ENCODE data around the gene STAC3.

STAC3 gene

DNA sequence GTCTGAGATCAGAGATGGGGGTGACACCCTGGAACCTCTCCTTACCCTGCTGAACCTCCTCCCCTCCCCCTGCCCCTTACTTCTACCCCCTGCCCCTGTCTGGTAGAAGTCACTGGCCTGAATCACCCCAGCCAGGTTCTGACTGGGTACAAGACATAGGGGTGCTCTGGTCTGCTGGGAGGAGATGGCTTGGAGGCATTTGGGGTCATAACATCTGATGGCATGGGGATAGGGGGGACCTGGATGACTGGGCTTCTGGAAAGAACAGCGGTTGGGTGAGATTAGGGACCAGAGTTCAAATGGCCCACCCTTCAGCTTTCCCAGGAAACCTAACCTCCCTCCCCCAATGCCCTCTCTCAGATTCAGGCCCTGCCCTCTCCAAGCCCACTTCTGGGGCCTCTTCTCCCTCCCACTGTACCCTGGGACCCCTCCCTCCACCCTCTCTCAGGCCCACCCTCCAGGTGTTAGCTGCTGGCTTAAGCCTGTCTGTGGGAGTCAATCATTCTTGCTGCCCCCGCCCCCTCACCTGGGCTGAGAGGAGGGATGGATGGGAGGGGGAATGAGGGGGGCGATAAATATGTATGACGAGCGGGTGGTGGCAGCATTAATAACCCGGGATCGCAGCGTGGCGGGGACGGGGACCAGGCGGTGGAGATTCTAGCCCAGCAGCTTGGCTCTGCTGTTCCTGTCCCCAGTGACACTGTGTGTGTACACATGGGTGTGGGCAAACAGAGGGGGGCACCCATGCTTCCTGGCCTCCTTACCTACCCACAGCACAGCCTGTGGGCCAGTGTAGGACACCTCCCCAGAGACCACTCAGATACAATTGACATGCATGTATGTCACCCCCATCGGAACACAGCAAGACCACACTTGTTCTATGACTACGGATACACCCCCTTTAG lies 28.4 kb downstream of the STAC3 start:
- DNase-seq, result no peak

GRCh38 chr12:57221169-57221917 lies 29.6 kb downstream of the STAC3 start:
- DNase-seq, result no peak

DNA sequence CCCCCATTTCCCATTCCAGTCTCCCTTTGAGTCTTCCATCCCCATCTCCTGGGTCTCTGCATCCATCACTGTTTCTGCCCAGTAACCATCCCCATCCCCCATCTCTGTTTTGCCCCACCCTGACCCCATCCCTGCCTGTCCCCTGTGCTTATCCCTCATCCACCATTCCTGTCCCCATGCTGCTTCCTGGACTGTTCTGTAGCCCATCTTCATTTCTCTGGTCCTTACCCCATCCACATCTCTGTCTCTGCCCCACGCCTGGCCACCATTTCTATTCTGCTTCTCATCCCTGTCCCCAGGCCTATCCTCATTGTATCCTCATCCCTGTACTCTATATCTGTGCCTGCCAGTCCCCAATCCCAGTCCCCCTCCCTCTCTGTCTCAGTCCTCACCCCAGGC lies 30.2 kb downstream of the STAC3 start:
- no peak for DNase-seq

- DNase-seq, result no peak
These were observed 30.8 kb downstream of the STAC3 start for GRCh38 chr12:57219993-57220754.

DNA sequence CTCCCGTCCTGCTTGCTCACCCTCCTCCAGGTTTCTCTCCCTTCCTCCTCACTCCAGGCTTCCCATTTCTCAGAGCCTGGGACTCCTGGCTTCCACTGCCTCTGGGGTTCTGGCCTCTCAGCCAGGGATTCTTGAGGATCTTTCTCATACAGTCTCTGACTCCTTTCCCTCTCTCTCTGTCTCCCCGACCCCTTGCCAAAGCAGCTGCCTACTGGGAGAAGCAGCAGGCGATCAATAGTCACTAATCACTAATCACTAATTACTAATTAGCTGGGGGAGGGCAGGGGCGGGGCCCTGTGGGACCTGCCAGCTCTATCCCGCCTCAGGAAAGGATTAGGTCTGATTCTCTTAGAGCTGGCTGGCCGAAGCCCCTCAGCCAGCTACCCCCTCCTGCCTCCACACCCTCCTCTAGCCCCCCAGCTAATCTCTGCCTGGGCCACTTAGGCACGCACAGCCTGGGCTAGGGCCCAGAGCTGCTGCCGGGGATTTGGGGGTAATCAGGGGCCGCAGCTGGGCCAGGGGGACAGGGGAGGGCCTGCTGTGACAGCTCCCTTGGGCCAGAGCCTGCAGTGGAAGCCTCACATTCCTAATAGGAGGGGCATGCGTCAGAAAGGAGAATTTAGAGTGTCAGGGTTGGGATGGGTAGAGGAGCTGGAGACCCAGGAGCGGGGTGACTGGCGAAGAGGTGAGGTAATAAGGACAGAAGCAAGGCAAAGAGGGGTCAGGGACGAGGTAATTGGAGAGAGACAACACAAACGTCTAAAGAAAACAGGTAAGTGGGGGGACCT lies 31.6 kb downstream of the STAC3 start:
- no peak for DNase-seq

GRCh38 chr12:57218030-57218853 lies 32.7 kb downstream of the STAC3 start:
- no peak for DNase-seq

- peak; percentile 15 for DNase-seq
These were observed 33.8 kb downstream of the STAC3 start for GRCh38 chr12:57216921-57217879.

- peak; percentile 75 for DNase-seq
These were observed 34.7 kb downstream of the STAC3 start, which contains the start of gene NXPH4 for GRCh38 chr12:57216014-57216911. Gene NXPH4, plus strand, starts transcription at chr12:57216794. Its CDS starts 176 bp downstream, at chr12:57216970.

GRCh38 chr12:57215668-57216013 lies 35.3 kb downstream of the STAC3 start:
- no peak for DNase-seq

GRCh38 chr12:57215065-57215464 lies 35.9 kb downstream of the STAC3 start:
- no peak for DNase-seq

DNA sequence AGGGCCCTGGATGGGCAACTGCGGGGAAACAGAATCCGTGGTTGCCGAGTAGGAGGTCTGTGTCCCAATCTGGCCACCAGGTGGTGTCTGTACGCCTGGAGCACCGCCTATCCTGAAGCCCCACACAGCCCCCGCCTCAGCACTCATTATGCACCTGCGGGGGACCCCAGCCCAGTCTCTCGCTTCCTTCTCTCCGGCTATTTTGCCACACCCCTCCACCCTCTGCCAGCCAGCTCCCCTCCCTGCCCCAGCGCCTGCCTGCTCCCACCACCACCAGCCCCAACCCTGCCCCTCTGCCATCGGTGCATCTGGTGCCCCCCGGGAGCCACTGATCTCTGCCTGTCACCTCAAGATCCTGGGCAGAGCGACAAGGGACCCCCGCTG lies 36.6 kb downstream of the STAC3 start:
- DNase-seq, result peak; percentile 62

- no peak for DNase-seq
These were observed 37.1 kb downstream of the STAC3 start for GRCh38 chr12:57213763-57214397.

DNA sequence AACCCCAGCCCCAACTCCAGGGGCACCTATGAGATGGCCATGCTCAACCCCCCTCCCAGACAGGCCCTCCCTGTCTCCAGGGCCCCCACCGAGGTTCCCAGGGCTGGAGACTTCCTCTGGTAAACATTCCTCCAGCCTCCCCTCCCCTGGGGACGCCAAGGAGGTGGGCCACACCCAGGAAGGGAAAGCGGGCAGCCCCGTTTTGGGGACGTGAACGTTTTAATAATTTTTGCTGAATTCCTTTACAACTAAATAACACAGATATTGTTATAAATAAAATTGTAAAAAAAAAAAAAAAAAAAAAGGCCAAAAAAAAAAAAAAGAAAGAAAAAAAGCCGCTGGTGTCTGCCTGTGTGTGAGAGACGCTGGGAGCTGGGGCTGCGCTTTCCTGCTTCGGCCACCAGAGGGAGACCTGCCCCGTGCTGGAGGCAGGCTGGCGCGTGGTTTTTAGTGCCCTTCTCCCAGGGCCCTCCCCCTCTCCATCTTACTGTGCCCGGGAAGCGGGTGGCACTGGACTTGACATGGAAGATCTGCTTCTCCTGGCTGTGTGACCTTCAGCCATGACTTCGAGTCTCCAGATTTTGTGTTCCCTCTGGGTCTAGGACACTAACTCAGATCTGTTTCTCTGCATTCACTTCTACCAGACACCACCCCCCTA lies 37.8 kb downstream of the STAC3 start:
- DNase-seq, result peak; percentile 84

DNA sequence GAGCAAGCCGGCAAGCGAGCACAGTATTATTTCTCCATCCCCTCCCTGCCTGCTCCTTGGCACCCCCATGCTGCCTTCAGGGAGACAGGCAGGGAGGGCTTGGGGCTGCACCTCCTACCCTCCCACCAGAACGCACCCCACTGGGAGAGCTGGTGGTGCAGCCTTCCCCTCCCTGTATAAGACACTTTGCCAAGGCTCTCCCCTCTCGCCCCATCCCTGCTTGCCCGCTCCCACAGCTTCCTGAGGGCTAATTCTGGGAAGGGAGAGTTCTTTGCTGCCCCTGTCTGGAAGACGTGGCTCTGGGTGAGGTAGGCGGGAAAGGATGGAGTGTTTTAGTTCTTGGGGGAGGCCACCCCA lies 38.3 kb downstream of the STAC3 start:
- no peak for DNase-seq

DNA sequence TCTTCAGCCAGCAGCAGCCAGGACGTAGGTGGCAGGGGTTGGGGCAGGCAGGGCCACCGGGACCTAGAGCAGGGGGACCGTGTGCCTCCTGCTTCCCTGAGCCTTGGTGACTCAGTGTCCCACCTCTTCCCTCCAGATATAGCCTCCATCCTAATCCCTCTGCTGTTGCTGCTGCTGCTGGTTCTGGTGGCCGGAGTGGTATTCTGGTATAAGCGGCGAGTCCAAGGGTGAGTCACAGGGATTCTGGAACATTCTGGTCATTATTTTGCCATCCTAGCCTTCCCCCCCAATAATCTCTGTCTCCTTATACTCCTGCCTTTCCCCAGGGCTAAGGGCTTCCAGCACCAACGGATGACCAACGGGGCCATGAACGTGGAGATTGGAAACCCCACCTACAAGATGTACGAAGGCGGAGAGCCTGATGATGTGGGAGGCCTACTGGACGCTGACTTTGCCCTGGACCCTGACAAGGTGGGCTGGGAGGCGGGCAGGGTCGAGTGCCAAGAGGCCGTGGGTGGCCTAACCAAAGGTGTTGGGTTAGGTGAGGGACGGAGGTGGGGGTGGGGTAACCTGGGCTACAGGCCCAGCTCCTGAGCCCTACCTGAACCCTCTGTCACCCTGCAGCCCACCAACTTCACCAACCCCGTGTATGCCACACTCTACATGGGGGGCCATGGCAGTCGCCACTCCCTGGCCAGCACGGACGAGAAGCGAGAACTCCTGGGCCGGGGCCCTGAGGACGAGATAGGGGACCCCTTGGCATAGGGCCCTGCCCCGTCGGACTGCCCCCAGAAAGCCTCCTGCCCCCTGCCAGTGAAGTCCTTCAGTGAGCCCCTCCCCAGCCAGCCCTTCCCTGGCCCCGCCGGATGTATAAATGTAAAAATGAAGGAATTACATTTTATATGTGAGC lies 38.9 kb downstream of the STAC3 start:
- DNase-seq, result no peak

DNA sequence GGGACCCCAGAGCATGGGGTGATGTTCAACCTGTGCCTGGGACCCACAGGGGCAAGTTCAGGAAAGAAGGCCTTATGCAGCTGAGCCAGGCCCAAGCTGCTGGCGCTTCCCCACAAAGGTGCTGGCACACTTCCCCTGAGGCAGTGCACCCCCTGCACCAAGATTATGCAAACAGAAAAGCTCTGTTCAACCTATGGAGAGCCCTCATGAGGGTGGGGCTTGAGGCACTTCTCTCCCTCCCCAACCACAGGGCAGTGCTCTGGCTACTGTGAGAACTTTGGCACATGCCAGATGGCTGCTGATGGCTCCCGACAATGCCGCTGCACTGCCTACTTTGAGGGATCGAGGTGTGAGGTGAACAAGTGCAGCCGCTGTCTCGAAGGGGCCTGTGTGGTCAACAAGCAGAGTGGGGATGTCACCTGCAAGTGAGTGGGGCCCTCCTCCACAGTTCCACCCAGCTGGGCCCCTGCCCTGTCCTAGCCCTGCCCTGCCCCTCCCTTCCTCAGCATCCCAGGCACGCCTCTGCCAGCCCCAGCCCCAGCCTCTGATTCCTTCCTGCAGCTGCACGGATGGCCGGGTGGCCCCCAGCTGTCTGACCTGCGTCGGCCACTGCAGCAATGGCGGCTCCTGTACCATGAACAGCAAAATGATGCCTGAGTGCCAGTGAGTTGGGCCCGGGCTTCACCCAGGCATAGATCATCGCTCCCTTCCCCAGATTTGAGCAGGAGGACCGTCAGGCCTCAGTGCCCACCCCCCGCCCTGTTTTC lies 39.9 kb downstream of the STAC3 start:
- DNase-seq, result no peak

All from NCI-H2171 (cell line).